ENCODE data around the gene LAMP2. TPM values are rescaled to one million over a fixed set of nuclear protein-coding genes. Genes with fewer than 3 reads are reported as not detected.

Gene LAMP2
- total and polyA plus RNA-seq, 2 of the 8 experiments (the other 6 are each of a cell fraction or from before 2014, with no cell fraction given): 21.2 to 29.9 TPM

- TF ChIP-seq FOSL1 (IDR thresholded peaks at IDR 0.05; ENCODE audit: insufficient read depth, low read depth, low read length): no peak
Observed at GRCh38 chrX:120468825-120469525, at the start of gene LAMP2 (continued).
